GM23338 (cell line): Measurements from ENCODE around the gene FOXP4. TPM values are rescaled to one million over a fixed set of nuclear protein-coding genes. Genes with fewer than 3 reads are reported as not detected.
A peak's percentile ranks its signal among the peaks of the same experiment; 100 is the strongest.

ENCODE experiments used
- ATAC-seq: fragments of 200-7000 bp; cut with Tn5 transposase; 3 replicates; pipeline ENCODE4 v1.9.1; 2020
- DNase-seq: peaks from one replicate; pipeline ENCODE4 v3.0.0-alpha.2; 2015; ENCODE audit warnings: low spot score
- H2AFZ ChIP-seq: fragments of 200-600 bp; sonication (generic); 2 replicates; pipeline ENCODE4 v1.8.0; 2016; ENCODE audit warnings: antibody characterized with exemption, mild to moderate bottlenecking, moderate library complexity
- H3F3A ChIP-seq: fragments of 200-600 bp; sonication (generic); replicated peaks from 2 replicates; pipeline ENCODE4 v1.8.0; 2017; ENCODE audit warnings: antibody characterized with exemption, mixed run types, low read depth
- H3K27ac ChIP-seq: fragments of 200-600 bp; sonication (generic); 2 replicates; pipeline ENCODE4 v1.6.1; 2016; ENCODE audit warnings: low read depth
- H3K27me3 ChIP-seq: fragments of 200-600 bp; sonication (generic); 2 replicates; pipeline ENCODE4 v1.8.0; 2016; ENCODE audit warnings: mild to moderate bottlenecking, mixed run types, moderate library complexity; ENCODE audit not compliant: insufficient read depth
- H3K36me3 ChIP-seq: fragments of 200-600 bp; sonication (generic); 2 replicates; pipeline ENCODE4 v1.8.0; 2016; ENCODE audit warnings: mild to moderate bottlenecking; ENCODE audit not compliant: insufficient read depth
- H3K4me1 ChIP-seq: fragments of 200-600 bp; sonication (generic); 2 replicates; pipeline ENCODE4 v1.8.0; 2016; ENCODE audit warnings: mild to moderate bottlenecking, moderate library complexity; ENCODE audit not compliant: insufficient read depth
- H3K4me2 ChIP-seq: fragments of 200-600 bp; sonication (generic); 2 replicates; pipeline ENCODE4 v1.7.1; 2017; ENCODE audit warnings: mixed run types
- H3K4me3 ChIP-seq: fragments of 200-600 bp; sonication (generic); 2 replicates; pipeline ENCODE4 v1.6.1; 2016; ENCODE audit warnings: mixed run types
- H3K79me2 ChIP-seq: fragments of 200-600 bp; sonication (generic); replicated peaks from 2 replicates; pipeline ENCODE4 v1.8.0; 2017; ENCODE audit warnings: mild to moderate bottlenecking; ENCODE audit not compliant: insufficient read depth
- H3K9me2 ChIP-seq: fragments of 200-600 bp; sonication (generic); 2 replicates; pipeline ENCODE4 v1.8.0; 2017; ENCODE audit not compliant: insufficient read depth
- H4K20me1 ChIP-seq: fragments of 200-600 bp; sonication (generic); replicated peaks from 2 replicates; pipeline ENCODE4 v1.8.0; 2017; ENCODE audit warnings: mild to moderate bottlenecking; ENCODE audit not compliant: insufficient read depth
- H3K27ac Mint-ChIP-seq: 2 replicates; pipeline ENCODE4 v1.8.0; 2020; ENCODE audit warnings: inconsistent platforms, mild to moderate bottlenecking, moderate library complexity, mixed read lengths
- H3K27me3 Mint-ChIP-seq: 3 replicates; pipeline ENCODE4 v1.8.0; 2022; ENCODE audit warnings: low read depth, mild to moderate bottlenecking, moderate library complexity, mixed read lengths, inconsistent platforms; ENCODE audit not compliant: insufficient read depth, poor library complexity
- H3K36me3 Mint-ChIP-seq: 3 replicates; pipeline ENCODE4 v1.8.0; 2021; ENCODE audit warnings: low read depth, mild to moderate bottlenecking, inconsistent platforms, moderate library complexity, mixed read lengths
- H3K4me1 Mint-ChIP-seq: 3 replicates; pipeline ENCODE4 v1.8.0; 2020; ENCODE audit warnings: mild to moderate bottlenecking, inconsistent platforms, mixed read lengths
- H3K4me3 Mint-ChIP-seq: 3 replicates; pipeline ENCODE4 v1.8.0; 2021; ENCODE audit warnings: moderate library complexity, mild to moderate bottlenecking, inconsistent platforms, mixed read lengths
- H3K9me3 Mint-ChIP-seq: 3 replicates; pipeline ENCODE4 v1.8.0; 2020; ENCODE audit warnings: moderate library complexity, mild to moderate bottlenecking, inconsistent platforms, mixed read lengths
- CTCF ChIP-seq, 2 experiments: fragments of 200-600 bp in 1 of 2; sonication (generic) in 1 of 2; conservative IDR thresholded peaks; 2 replicates each; pipeline versions ENCODE4 v1.5.1 to v1.6.1; 2016 to 2017; ENCODE audit warnings: antibody characterized with exemption in 2 of 2, low read depth in 2 of 2, mild to moderate bottlenecking in 2 of 2, moderate library complexity in 1 of 2
- ETS1 ChIP-seq: IDR thresholded peaks from 2 replicates; pipeline ENCODE4 v1.6.1; 2016; ENCODE audit warnings: antibody characterized with exemption
- EZH2 ChIP-seq: fragments of 200-600 bp; sonication (generic); IDR thresholded peaks from one replicate; pipeline ENCODE4 v1.8.0; 2017; ENCODE audit warnings: antibody characterized with exemption, mild to moderate bottlenecking, low read depth; ENCODE audit not compliant: unreplicated experiment
- EZH2phosphoT487 ChIP-seq: fragments of 200-600 bp; sonication (generic); IDR thresholded peaks from one replicate; pipeline ENCODE4 v1.8.1; 2018; ENCODE audit warnings: antibody characterized with exemption; ENCODE audit not compliant: unreplicated experiment
- NANOG ChIP-seq: IDR thresholded peaks from 2 replicates; pipeline ENCODE4 v1.6.1; 2016; ENCODE audit warnings: antibody characterized with exemption, borderline replicate concordance
- POLR2AphosphoS5 ChIP-seq: IDR thresholded peaks from 2 replicates; pipeline ENCODE4 v1.6.1; 2016; ENCODE audit warnings: antibody characterized with exemption, low read depth
- REST ChIP-seq: IDR thresholded peaks from one replicate; pipeline ENCODE4 v1.6.1; 2018; ENCODE audit warnings: antibody characterized with exemption; ENCODE audit not compliant: unreplicated experiment
- STAT1 ChIP-seq: IDR thresholded peaks from one replicate; pipeline ENCODE4 v1.6.1; 2016; ENCODE audit warnings: antibody characterized with exemption; ENCODE audit not compliant: unreplicated experiment
- ZNF462 ChIP-seq: fragments of 250-450 bp; sonication (Bioruptor Pico); IDR thresholded peaks from 2 replicates; pipeline ENCODE4 v1.5.0; 2020; ENCODE audit warnings: mild to moderate bottlenecking, moderate library complexity
- polyA plus RNA-seq: library from polyadenylated mRNA; unstranded; fragments of >200 nt; fragmentation: Nextera tagmentation; extraction: Ambion mirVana; gene quantifications from 2 replicates; pipeline ENCODE4 v1.2.1, GENCODE V29; 2016
- total RNA-seq: library from RNA; depleted of rRNA; stranded (reverse); fragments of >200 nt; shearing (Covaris generic); gene quantifications from 2 replicates; pipeline ENCODE4 v1.2.3, GENCODE V29; 2014

FOXP4 gene
- total and polyA plus RNA-seq, 2 experiments from 2014 or later: 5.1 to 13.5 TPM

- TF ChIP-seq CTCF (conservative IDR thresholded peaks at IDR 0.05; ENCODE audit: low read depth in 2 of 2): no peak
- no peak for TF ChIP-seq REST
These were observed 31.4 kb downstream of the FOXP4 start (continued) for GRCh38 chr6:41577356-41578216.

GRCh38 chr6:41578217-41579087 lies 32.3 kb downstream of the FOXP4 start:
- Histone ChIP-seq H3F3A (peaks cover 20% of the 10 kb centered on the region), H3K4me2 (peak overlapping the region; percentile 80), H3K36me3 (no peaks in the 10 kb centered on the region), H2AFZ (no peak overlapping the region), H3K4me1 (peaks cover 52% of the 10 kb centered on the region), H3K27ac (peak overlapping the region; percentile 94), H3K9me2 (no peaks in the 10 kb centered on the region), H3K79me2 (0 out of 2 replicates have a peak, but pooled peaks cover 7% of the 10 kb centered on the region), H4K20me1 (no peaks in the 10 kb centered on the region; the same call in 1 of the 2 replicates), H3K4me3 (peak overlapping the region; percentile 47), H3K27me3 (no peaks in the 10 kb centered on the region)
- Mint-ChIP-seq H3K4me1 (peaks cover 75% of the 10 kb centered on the region), H3K27me3 (peaks cover 13% of the 10 kb centered on the region), H3K36me3 (peaks cover 14% of the 10 kb centered on the region), H3K9me3 (no peaks in the 10 kb centered on the region), H3K27ac (peak overlapping the region; percentile 96), H3K4me3 (peak overlapping the region; percentile 58)
- DNase-seq (peak; percentile 90), ATAC-seq (peak; percentile 68)
- TF ChIP-seq STAT1: no peak
- TF ChIP-seq POLR2AphosphoS5: 0 out of 2 replicates have a peak, but pooled peaks have one; percentile 5
- TF ChIP-seq ZNF462 (CRISPR knock-in tag): no peak
- TF ChIP-seq ETS1: peak; percentile 73
- TF ChIP-seq EZH2: no peak
- no peak for TF ChIP-seq NANOG
- no peak for TF ChIP-seq EZH2phosphoT487
